ENCODE measurements around the gene C10orf71. TPM values are rescaled to one million over a fixed set of nuclear protein-coding genes. Genes with fewer than 3 reads are reported as not detected.

Gene C10orf71
- polyA plus RNA-seq, 2 of the 4 experiments (the other 2 are of a cell fraction), result not detected

DNA sequence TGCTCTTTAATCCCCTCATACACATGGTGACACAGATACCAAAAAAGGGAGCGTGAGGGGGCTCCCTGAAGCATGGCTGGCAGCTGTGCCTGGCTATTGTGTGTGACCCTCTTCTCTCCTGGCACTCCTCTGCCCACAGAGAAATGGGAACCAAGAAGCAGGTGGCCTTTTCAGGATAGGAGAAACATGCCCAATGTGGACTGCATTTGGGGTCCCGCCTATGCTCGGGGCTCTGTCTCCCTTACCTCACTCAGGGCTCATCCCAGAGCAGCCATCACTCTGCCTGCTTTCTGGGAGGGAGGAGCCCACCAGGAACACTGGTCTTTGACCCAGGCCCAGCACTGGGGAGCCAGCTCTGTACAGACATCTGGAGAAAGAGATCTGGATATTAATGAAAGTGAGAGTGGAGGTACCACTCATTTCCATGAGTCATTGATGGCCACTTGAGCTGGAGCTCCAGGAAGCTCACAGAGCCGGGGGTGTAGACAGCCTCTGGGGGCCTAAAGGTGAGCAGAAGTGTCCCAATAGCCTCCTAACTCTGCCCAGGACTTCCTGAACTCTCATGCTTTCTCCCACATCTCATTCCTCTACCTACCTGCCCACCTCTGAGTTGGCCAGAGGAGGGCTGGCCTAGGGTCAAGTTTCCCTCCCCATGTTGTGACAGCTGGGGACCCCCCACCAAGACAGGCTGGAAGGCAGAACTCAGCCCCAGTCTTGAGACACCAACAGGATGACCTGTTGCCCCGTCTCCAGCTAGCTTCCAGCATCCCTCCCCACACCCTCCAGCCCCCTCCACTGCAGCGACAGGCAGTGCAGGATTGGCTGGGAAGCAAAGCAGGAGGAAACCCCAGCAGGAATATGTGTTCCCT is 54.3 kb downstream of the C10orf71 start:
- Histone ChIP-seq H3K4me2 (no peak overlapping the region), H3K4me1 (no peaks in the 10 kb centered on the region), H3K4me3 (no peak overlapping the region), H3K9me3 (peaks cover 4% of the 10 kb centered on the region; the same call in 1 of the 3 replicates), H3K27ac (no peak overlapping the region)
- TF ChIP-seq SREBF2 (IDR thresholded peaks at IDR 0.05), result no peak
- TF ChIP-seq, protein P1, sequence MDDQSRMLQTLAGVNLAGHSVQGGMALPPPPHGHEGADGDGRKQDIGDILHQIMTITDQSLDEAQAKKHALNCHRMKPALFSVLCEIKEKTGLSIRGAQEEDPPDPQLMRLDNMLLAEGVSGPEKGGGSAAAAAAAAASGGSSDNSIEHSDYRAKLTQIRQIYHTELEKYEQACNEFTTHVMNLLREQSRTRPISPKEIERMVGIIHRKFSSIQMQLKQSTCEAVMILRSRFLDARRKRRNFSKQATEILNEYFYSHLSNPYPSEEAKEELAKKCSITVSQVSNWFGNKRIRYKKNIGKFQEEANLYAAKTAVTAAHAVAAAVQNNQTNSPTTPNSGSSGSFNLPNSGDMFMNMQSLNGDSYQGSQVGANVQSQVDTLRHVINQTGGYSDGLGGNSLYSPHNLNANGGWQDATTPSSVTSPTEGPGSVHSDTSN (IDR thresholded peaks at IDR 0.05), result no peak
- no peak for TF ChIP-seq JUNB (IDR thresholded peaks at IDR 0.05)
- TF ChIP-seq POLR2A (IDR thresholded peaks at IDR 0.05; ENCODE audit: low read length), result no peak
- TF ChIP-seq CBX8 (IDR thresholded peaks at IDR 0.05), result no peak
- TF ChIP-seq ESRRA (IDR thresholded peaks at IDR 0.05; ENCODE audit: borderline replicate concordance, low read length), result no peak
- no peak for TF ChIP-seq CEBPB (IDR thresholded peaks at IDR 0.05)
- TF ChIP-seq CHD4 (IDR thresholded peaks at IDR 0.05; ENCODE audit: borderline replicate concordance), result no peak
- TF ChIP-seq MYC (IDR thresholded peaks at IDR 0.05; ENCODE audit: borderline replicate concordance, low read length), result no peak
- no peak for TF ChIP-seq CHD2 (IDR thresholded peaks at IDR 0.05; ENCODE audit: low read length, partially characterized antibody)
- TF ChIP-seq CBX2 (IDR thresholded peaks at IDR 0.05; ENCODE audit: borderline replicate concordance, low read depth), result no peak
- no peak for TF ChIP-seq GATA3 (IDR thresholded peaks at IDR 0.05; ENCODE audit: borderline replicate concordance)
- TF ChIP-seq KDM1A (IDR thresholded peaks at IDR 0.05; ENCODE audit: low read depth), result no peak
- TF ChIP-seq, protein P2, sequence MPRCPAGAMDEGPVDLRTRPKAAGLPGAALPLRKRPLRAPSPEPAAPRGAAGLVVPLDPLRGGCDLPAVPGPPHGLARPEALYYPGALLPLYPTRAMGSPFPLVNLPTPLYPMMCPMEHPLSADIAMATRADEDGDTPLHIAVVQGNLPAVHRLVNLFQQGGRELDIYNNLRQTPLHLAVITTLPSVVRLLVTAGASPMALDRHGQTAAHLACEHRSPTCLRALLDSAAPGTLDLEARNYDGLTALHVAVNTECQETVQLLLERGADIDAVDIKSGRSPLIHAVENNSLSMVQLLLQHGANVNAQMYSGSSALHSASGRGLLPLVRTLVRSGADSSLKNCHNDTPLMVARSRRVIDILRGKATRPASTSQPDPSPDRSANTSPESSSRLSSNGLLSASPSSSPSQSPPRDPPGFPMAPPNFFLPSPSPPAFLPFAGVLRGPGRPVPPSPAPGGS (IDR thresholded peaks at IDR 0.05), result no peak
- no peak for TF ChIP-seq KDM5A (IDR thresholded peaks at IDR 0.05)
- TF ChIP-seq, protein P3, sequence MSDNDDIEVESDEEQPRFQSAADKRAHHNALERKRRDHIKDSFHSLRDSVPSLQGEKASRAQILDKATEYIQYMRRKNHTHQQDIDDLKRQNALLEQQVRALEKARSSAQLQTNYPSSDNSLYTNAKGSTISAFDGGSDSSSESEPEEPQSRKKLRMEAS (IDR thresholded peaks at IDR 0.05), result no peak
- TF ChIP-seq HDAC2 (IDR thresholded peaks at IDR 0.05), result no peak
- 0% methylated on average over 4 of the region's 6 CpGs for WGBS (ENCODE audit: missing lambda C conversion rate)
- ATAC-seq, result no peak
- no peak for FAIRE-seq
- POLR2A ChIA-PET, result no interaction called here
- no peak for DNase-seq (ENCODE audit: low read depth in 1 of 2, low spot score in 1 of 2)
- CTCF ChIA-PET, result interaction anchor here (1.2 kb wide), 1 partner anchor 54 kb away, joined by 3 read pairs; no protein-coding TSS in a partner anchor

DNA sequence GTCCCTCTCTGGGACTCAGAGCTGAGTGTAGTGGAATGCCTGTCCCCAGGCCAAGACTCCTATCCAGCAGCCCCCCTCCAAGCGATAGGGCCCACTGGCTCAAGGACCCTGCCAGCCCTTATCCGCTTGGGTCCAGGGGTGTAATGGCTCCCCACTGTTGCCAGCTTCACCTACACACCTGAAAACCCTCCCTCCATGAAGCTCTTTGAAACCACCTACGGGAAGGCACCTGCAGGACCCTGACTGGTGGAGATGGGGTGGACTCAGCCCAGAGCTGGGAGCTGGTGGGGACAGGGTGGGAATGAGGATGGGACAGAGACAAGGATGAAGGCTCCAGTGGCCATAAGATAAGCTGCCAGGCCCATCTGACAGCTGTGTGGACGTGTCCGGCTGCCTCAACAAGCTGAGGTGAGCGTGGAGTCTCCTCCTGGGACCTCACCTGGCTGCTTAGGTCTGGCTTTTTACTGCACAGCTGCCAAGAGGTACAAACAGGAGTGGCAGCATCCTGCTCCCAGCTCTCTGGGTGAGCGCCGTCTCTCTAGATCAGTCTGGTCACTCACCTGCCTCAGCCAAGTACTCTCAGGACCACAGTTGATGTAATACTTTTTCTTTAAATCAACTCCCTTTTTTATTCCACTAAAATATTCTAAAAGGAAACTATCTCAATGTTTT is 55.1 kb downstream of the C10orf71 start:
- no peak overlapping the region for H3K4me2 ChIP-seq
- H3K27ac ChIP-seq, result no peak overlapping the region
- POLR2A ChIA-PET, result no interaction called here
- WGBS (ENCODE audit: missing lambda C conversion rate), result 43% methylated on average over 7 of the region's 8 CpGs
- no peaks in the 10 kb centered on the region for H3K4me1 ChIP-seq
- FAIRE-seq, result no peak
- TF ChIP-seq, protein P4, sequence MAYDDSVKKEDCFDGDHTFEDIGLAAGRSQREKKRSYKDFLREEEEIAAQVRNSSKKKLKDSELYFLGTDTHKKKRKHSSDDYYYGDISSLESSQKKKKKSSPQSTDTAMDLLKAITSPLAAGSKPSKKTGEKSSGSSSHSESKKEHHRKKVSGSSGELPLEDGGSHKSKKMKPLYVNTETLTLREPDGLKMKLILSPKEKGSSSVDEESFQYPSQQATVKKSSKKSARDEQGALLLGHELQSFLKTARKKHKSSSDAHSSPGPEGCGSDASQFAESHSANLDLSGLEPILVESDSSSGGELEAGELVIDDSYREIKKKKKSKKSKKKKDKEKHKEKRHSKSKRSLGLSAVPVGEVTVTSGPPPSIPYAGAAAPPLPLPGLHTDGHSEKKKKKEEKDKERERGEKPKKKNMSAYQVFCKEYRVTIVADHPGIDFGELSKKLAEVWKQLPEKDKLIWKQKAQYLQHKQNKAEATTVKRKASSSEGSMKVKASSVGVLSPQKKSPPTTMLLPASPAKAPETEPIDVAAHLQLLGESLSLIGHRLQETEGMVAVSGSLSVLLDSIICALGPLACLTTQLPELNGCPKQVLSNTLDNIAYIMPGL (CRISPR knock-in tag; IDR thresholded peaks at IDR 0.05; ENCODE audit: borderline replicate concordance), result no peak
- TF ChIP-seq, protein P5, sequence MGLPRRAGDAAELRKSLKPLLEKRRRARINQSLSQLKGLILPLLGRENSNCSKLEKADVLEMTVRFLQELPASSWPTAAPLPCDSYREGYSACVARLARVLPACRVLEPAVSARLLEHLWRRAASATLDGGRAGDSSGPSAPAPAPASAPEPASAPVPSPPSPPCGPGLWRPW (IDR thresholded peaks at IDR 0.05), result no peak
- TF ChIP-seq, protein P6, sequence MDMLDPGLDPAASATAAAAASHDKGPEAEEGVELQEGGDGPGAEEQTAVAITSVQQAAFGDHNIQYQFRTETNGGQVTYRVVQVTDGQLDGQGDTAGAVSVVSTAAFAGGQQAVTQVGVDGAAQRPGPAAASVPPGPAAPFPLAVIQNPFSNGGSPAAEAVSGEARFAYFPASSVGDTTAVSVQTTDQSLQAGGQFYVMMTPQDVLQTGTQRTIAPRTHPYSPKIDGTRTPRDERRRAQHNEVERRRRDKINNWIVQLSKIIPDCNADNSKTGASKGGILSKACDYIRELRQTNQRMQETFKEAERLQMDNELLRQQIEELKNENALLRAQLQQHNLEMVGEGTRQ (IDR thresholded peaks at IDR 0.05), result no peak
- TF ChIP-seq MYC (IDR thresholded peaks at IDR 0.05; ENCODE audit: borderline replicate concordance, low read length), result no peak
- TF ChIP-seq, protein P3 (IDR thresholded peaks at IDR 0.05), result no peak
- TF ChIP-seq NFE2L2 (conservative IDR thresholded peaks at IDR 0.05; ENCODE audit: low read length), result no peak
- no peak for TF ChIP-seq MAFK (IDR thresholded peaks at IDR 0.05; ENCODE audit: partially characterized antibody)
- no peak for TF ChIP-seq HDAC2 (IDR thresholded peaks at IDR 0.05)
- no peak for TF ChIP-seq CEBPB (IDR thresholded peaks at IDR 0.05)
- CTCF ChIA-PET, result interaction anchor here (1.2 kb wide), 1 partner anchor 53 kb away, joined by 3 read pairs; no protein-coding TSS in a partner anchor
- peaks cover 4% of the 10 kb centered on the region; the same call in 1 of the 3 replicates for H3K9me3 ChIP-seq
- no peak for DNase-seq (ENCODE audit: low read depth in 1 of 2, low spot score in 1 of 2)
- H3K4me3 ChIP-seq, result no peak overlapping the region
- no peak for ATAC-seq

All from A549 (cell line).